HEK293 (cell line): ENCODE measurements around the gene CTIF.
A peak's percentile ranks its signal among the peaks of the same experiment; 100 is the strongest.

Source experiments
- CTCF ChIA-PET: fragments of 350-600 bp; formaldehyde crosslinking; extraction: SDS; loops from one replicate; lab custom pipeline; 2021; ENCODE audit warnings: antibody characterized with exemption; lab: Yijun Ruan, JAX
- POLR2A ChIA-PET: fragments of 300-600 bp; formaldehyde crosslinking; extraction: SDS; loops from one replicate; lab custom pipeline; 2020; ENCODE audit warnings: antibody characterized with exemption, inconsistent platforms; lab: Yijun Ruan, JAX
- H3K27ac ChIP-seq: fragments of 200-500 bp; sonication (Bioruptor generic); 2 replicates; pipeline ENCODE4 v1.5.1; 2014; ENCODE audit warnings: low read depth, low read length, control low read depth, inconsistent platforms; ENCODE audit errors: extremely low read depth
- H3K36me3 ChIP-seq, 2 experiments: fragments of 200-500 bp in 1 of 2; sonication (Bioruptor generic) in 1 of 2; 1 replicate in 1 of 2; 2 replicates in 1 of 2; pipeline ENCODE4 v1.5.1; 2014 to 2017; ENCODE audit warnings: inconsistent platforms in 2 of 2, low read length in 2 of 2; ENCODE audit not compliant: control insufficient read depth in 2 of 2, insufficient read depth in 1 of 2
- H3K4me1 ChIP-seq: fragments of 200-500 bp; sonication (Bioruptor generic); 2 replicates; pipeline ENCODE4 v1.5.1; 2014; ENCODE audit warnings: mild to moderate bottlenecking, low read length, inconsistent platforms; ENCODE audit not compliant: control insufficient read depth, insufficient read depth
- H3K4me3 ChIP-seq: 2 replicates; pipeline ENCODE4 v1.5.1; 2011; ENCODE audit warnings: low read depth, mild to moderate bottlenecking, control low read depth, low read length, moderate library complexity
- H3K9me3 ChIP-seq: fragments of 200-500 bp; sonication (Bioruptor generic); 2 replicates; pipeline ENCODE4 v1.5.1; 2014; ENCODE audit warnings: low read depth, low read length, inconsistent platforms; ENCODE audit not compliant: control insufficient read depth, insufficient read depth
- BCL6B ChIP-seq: fragments of 450-650 bp; formaldehyde crosslinking; IDR thresholded peaks from 2 replicates; pipeline ENCODE4 v1.5.1; 2017; ENCODE audit warnings: missing biosample characterization, missing genetic modification characterization
- GLI2 ChIP-seq: fragments of 450-650 bp; formaldehyde crosslinking; IDR thresholded peaks from 2 replicates; pipeline ENCODE4; 2017; ENCODE audit warnings: missing biosample characterization, missing genetic modification characterization, low read depth, borderline replicate concordance
- PRDM2 ChIP-seq: fragments of 450-650 bp; formaldehyde crosslinking; IDR thresholded peaks from 2 replicates; pipeline ENCODE4 v1.5.1; 2016; ENCODE audit warnings: missing biosample characterization, missing genetic modification characterization, borderline replicate concordance
- REPIN1 ChIP-seq: fragments of 450-650 bp; formaldehyde crosslinking; IDR thresholded peaks from 2 replicates; pipeline ENCODE4 v1.5.1; 2017; ENCODE audit warnings: missing biosample characterization, missing genetic modification characterization, low read depth
- SETDB1 ChIP-seq: IDR thresholded peaks from one replicate; pipeline ENCODE4 v1.6.1; 2017; ENCODE audit warnings: mild to moderate bottlenecking, low read length, moderate library complexity, mixed read lengths; ENCODE audit not compliant: insufficient read length
- ZBTB49 ChIP-seq: fragments of 450-650 bp; formaldehyde crosslinking; IDR thresholded peaks from 2 replicates; pipeline ENCODE4 v1.5.1; 2016; ENCODE audit warnings: missing biosample characterization, missing genetic modification characterization, low read depth
- ZFP41 ChIP-seq: fragments of 450-650 bp; formaldehyde crosslinking; IDR thresholded peaks from 2 replicates; pipeline ENCODE4 v1.5.1; 2016; ENCODE audit warnings: missing biosample characterization, missing genetic modification characterization, borderline replicate concordance
- ZNF146 ChIP-seq: fragments of 450-650 bp; formaldehyde crosslinking; IDR thresholded peaks from 2 replicates; pipeline ENCODE4 v1.5.1; 2016; ENCODE audit warnings: missing biosample characterization, missing genetic modification characterization
- ZNF16 ChIP-seq: fragments of 450-650 bp; formaldehyde crosslinking; IDR thresholded peaks from 2 replicates; pipeline ENCODE4 v1.5.1; 2016; ENCODE audit warnings: low read depth, missing biosample characterization, missing genetic modification characterization
- ZNF169 ChIP-seq: fragments of 450-650 bp; formaldehyde crosslinking; IDR thresholded peaks from 2 replicates; pipeline ENCODE4 v1.5.1; 2016; ENCODE audit warnings: missing biosample characterization, missing genetic modification characterization
- ZNF174 ChIP-seq: fragments of 450-650 bp; formaldehyde crosslinking; IDR thresholded peaks from 2 replicates; pipeline ENCODE4 v1.5.0; 2017; ENCODE audit warnings: missing biosample characterization, mild to moderate bottlenecking, missing genetic modification characterization
- ZNF202 ChIP-seq: fragments of 450-650 bp; formaldehyde crosslinking; IDR thresholded peaks from 2 replicates; pipeline ENCODE4 v1.5.1; 2016; ENCODE audit warnings: missing biosample characterization, missing genetic modification characterization, borderline replicate concordance
- ZNF24 ChIP-seq: fragments of 450-650 bp; formaldehyde crosslinking; IDR thresholded peaks from 2 replicates; pipeline ENCODE4 v1.5.1; 2016; ENCODE audit warnings: missing biosample characterization, missing genetic modification characterization
- ZNF404 ChIP-seq: fragments of 450-650 bp; formaldehyde crosslinking; IDR thresholded peaks from 2 replicates; pipeline ENCODE4 v1.5.1; 2017; ENCODE audit warnings: missing biosample characterization, missing genetic modification characterization
- ZNF639 ChIP-seq: fragments of 450-650 bp; formaldehyde crosslinking; IDR thresholded peaks from 2 replicates; pipeline ENCODE4 v1.5.1; 2016; ENCODE audit warnings: missing biosample characterization, missing genetic modification characterization
- ZNF658 ChIP-seq: fragments of 450-650 bp; formaldehyde crosslinking; IDR thresholded peaks from 2 replicates; pipeline ENCODE4; 2016; ENCODE audit warnings: missing biosample characterization, missing genetic modification characterization
- ZNF776 ChIP-seq: fragments of 450-650 bp; formaldehyde crosslinking; IDR thresholded peaks from 2 replicates; pipeline ENCODE4 v1.5.0; 2017; ENCODE audit warnings: missing biosample characterization, missing genetic modification characterization, borderline replicate concordance
- ZSCAN23 ChIP-seq: fragments of 450-650 bp; formaldehyde crosslinking; IDR thresholded peaks from 2 replicates; pipeline ENCODE4 v1.5.1; 2016; ENCODE audit warnings: missing biosample characterization, missing genetic modification characterization

CTIF gene

GRCh38 chr18:48821845-48822244 is 283.0 kb downstream of the CTIF start:
- H3K4me1 ChIP-seq, result peaks cover 10% of the 10 kb centered on the region; the same call in 1 of the 2 replicates
- TF ChIP-seq ZNF658 (tag by site-specific recombination) (no peak), ZNF146 (tag by site-specific recombination) (0 out of 2 replicates have a peak, but pooled peaks have one; percentile 34)
- H3K4me3 ChIP-seq, result no peak overlapping the region
- H3K27ac ChIP-seq, result no peak overlapping the region
- no peaks in the 10 kb centered on the region; a peak in 1 of 3 replicates for H3K36me3 ChIP-seq
- no peaks in the 10 kb centered on the region for H3K9me3 ChIP-seq
- ChIA-PET CTCF (interaction anchor here (0.6 kb wide), 1 partner anchor 34 kb away, joined by 3 read pairs; no protein-coding TSS in a partner anchor), POLR2A (no interaction called here)

GRCh38 chr18:48824231-48824970 is 285.6 kb downstream of the CTIF start:
- ChIA-PET CTCF (no interaction called here), POLR2A (no interaction called here)
- Histone ChIP-seq H3K27ac (no peak overlapping the region), H3K36me3 (no peaks in the 10 kb centered on the region), H3K9me3 (no peaks in the 10 kb centered on the region), H3K4me3 (no peak overlapping the region), H3K4me1 (peaks cover 29% of the 10 kb centered on the region)
- TF ChIP-seq ZNF776 (tag by site-specific recombination) (no peak), GLI2 (tag by site-specific recombination) (no peak), ZNF169 (tag by site-specific recombination) (no peak), SETDB1 (no peak), ZNF639 (tag by site-specific recombination) (no peak), ZNF16 (tag by site-specific recombination) (no peak), ZSCAN23 (tag by site-specific recombination) (no peak), PRDM2 (tag by site-specific recombination) (no peak), ZNF202 (tag by site-specific recombination) (no peak), REPIN1 (tag by site-specific recombination) (no peak), BCL6B (tag by site-specific recombination) (no peak), ZNF24 (tag by site-specific recombination) (no peak), ZFP41 (tag by site-specific recombination) (no peak), ZNF404 (no peak), ZNF174 (no peak), ZBTB49 (no peak)
